Stimulated activated CD4-positive, alpha-beta T cell treated with anti-CD3 and anti-CD28 coated beads, TNF-alpha, amount 100 ng/mL, for 48 hours (primary cell): ENCODE measurements around the gene APC.
"Not testable (repeated sequence)": the region's sequence is repeated elsewhere in the genome, so short reads cannot be mapped to it uniquely, and the experiment has no call there.

Experiments
- DNase-seq, 3 donors: peaks; one replicate each; pipeline ENCODE4 v3.0.0-alpha.2; 2020; ENCODE audit warnings: low read depth in 3 of 3

APC gene

GRCh38 chr5:112854651-112855050 lies 117.0 kb downstream of the APC start:
- DNase-seq = no peak

- DNase-seq = no peak
Observed at GRCh38 chr5:112857866-112858265, 120.2 kb downstream of the APC start.

GRCh38 chr5:112860571-112860928 lies 122.9 kb downstream of the APC start:
- DNase-seq = not testable (repeated sequence)

- peak; percentile 83 to 85 (median 84) for DNase-seq
Observed at GRCh38 chr5:112860929-112861637, 123.4 kb downstream of the APC start, which contains the start of gene SRP19. SRP19 (plus strand) TSS chr5:112861287; CDS start chr5:112861377, 90 bp downstream.

- DNase-seq = no peak
Observed at GRCh38 chr5:112861638-112861985, 123.9 kb downstream of the APC start.

GRCh38 chr5:112862085-112862484 lies 124.4 kb downstream of the APC start:
- DNase-seq = no peak

GRCh38 chr5:112863549-112863948 lies 125.9 kb downstream of the APC start:
- no peak for DNase-seq

- DNase-seq = no peak
Observed at GRCh38 chr5:112865128-112865527, 127.4 kb downstream of the APC start.

GRCh38 chr5:112866739-112867138 lies 129.1 kb downstream of the APC start:
- DNase-seq = no peak

GRCh38 chr5:112867411-112867810 lies 129.7 kb downstream of the APC start:
- DNase-seq = no peak

GRCh38 chr5:112869948-112870347 lies 132.3 kb downstream of the APC start:
- no peak for DNase-seq

- DNase-seq = no peak
Observed at GRCh38 chr5:112870966-112871365, 133.3 kb downstream of the APC start.

- DNase-seq = no peak
Observed at GRCh38 chr5:112876362-112876761, 138.7 kb downstream of the APC start.

- DNase-seq = no peak
Observed at GRCh38 chr5:112878101-112878500, 140.4 kb downstream of the APC start.

- peak; percentile 13 to 44 (median 36) for DNase-seq
Observed at GRCh38 chr5:112878760-112879159, 141.1 kb downstream of the APC start.

GRCh38 chr5:112880219-112880964 lies 142.7 kb downstream of the APC start:
- DNase-seq = no peak

GRCh38 chr5:112883192-112883591 lies 145.5 kb downstream of the APC start:
- DNase-seq = no peak

GRCh38 chr5:112885001-112885400 lies 147.3 kb downstream of the APC start:
- DNase-seq = no peak

- DNase-seq = no peak
Observed at GRCh38 chr5:112886975-112887374, 149.3 kb downstream of the APC start.

GRCh38 chr5:112892066-112892465 lies 154.4 kb downstream of the APC start:
- not testable (repeated sequence) for DNase-seq

GRCh38 chr5:112892776-112893175 lies 155.1 kb downstream of the APC start:
- DNase-seq = no peak

- DNase-seq = no peak
Observed at GRCh38 chr5:112895682-112896081, 158.0 kb downstream of the APC start.
